Endothelial cell (in vitro differentiated cells): Measurements from ENCODE around the gene ZBTB43. TPM values are rescaled to one million over a fixed set of nuclear protein-coding genes. Genes with fewer than 3 reads are reported as not detected.
"Not testable (repeated sequence)": the region's sequence is repeated elsewhere in the genome, so short reads cannot be mapped to it uniquely, and the experiment has no call there.

Source experiments
- DNase-seq: peaks from one replicate; pipeline ENCODE4 v3.0.0; 2021; ENCODE audit warnings: low spot score
- H3K27ac Mint-ChIP-seq: one replicate; pipeline ENCODE4 v1.8.0; 2021; ENCODE audit warnings: mixed read lengths, inconsistent platforms; ENCODE audit not compliant: unreplicated experiment
- H3K27me3 Mint-ChIP-seq: one replicate; pipeline ENCODE4 v1.8.0; 2021; ENCODE audit warnings: mild to moderate bottlenecking, moderate library complexity, mixed read lengths, inconsistent platforms; ENCODE audit not compliant: unreplicated experiment
- H3K36me3 Mint-ChIP-seq: one replicate; pipeline ENCODE4 v1.8.0; 2021; ENCODE audit warnings: mild to moderate bottlenecking, low read depth, mixed read lengths, inconsistent platforms; ENCODE audit not compliant: unreplicated experiment
- H3K4me1 Mint-ChIP-seq: one replicate; pipeline ENCODE4 v1.8.0; 2021; ENCODE audit warnings: mild to moderate bottlenecking, mixed read lengths, inconsistent platforms; ENCODE audit not compliant: unreplicated experiment
- H3K4me3 Mint-ChIP-seq: one replicate; pipeline ENCODE4 v1.8.0; 2021; ENCODE audit warnings: mild to moderate bottlenecking, mixed read lengths, inconsistent platforms; ENCODE audit not compliant: unreplicated experiment
- H3K9me3 Mint-ChIP-seq: one replicate; pipeline ENCODE4 v1.8.0; 2021; ENCODE audit warnings: mixed read lengths, inconsistent platforms; ENCODE audit not compliant: unreplicated experiment
- total RNA-seq: library from RNA; stranded (reverse); fragmentation: NEBNext Ultra II Directional; extraction: Animal tissue kit (Norgen Biotek cat#: 25700); gene quantifications from one replicate; pipeline ENCODE4 v1.2.1, GENCODE V29; 2021; ENCODE audit not compliant: unreplicated experiment
- TF ChIP-seq, protein P1 (sequence below): fragments of 200-600 bp; sonication (generic); IDR thresholded peaks from one replicate; pipeline ENCODE4 v1.5.0; 2021; ENCODE audit warnings: antibody characterized with exemption; ENCODE audit not compliant: unreplicated experiment

Gene ZBTB43
- total RNA-seq, 1 donor from 2014 or later, result 16.7 TPM

DNA sequence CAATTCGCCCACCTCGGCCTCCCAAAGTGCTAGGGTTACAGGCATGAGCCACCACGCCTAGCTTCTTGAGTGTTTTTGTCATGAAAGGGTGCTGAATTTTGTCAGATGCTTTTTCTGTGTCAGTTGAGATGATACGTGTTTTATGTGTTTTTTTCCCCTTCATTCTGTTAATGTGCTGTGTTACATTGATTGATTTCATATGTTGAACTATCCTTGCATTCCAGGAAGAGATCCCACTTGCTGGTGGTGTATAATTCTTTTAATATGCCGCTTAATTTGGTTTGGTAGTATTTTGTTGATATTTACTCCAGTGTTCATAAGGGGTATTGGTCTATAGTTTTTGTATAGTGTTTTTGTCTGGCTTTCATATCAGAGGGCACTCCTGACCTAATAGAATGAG, 13.6 kb downstream of the ZBTB43 start:
- no peaks in the 10 kb centered on the region for H3K4me1 Mint-ChIP-seq
- H3K9me3 Mint-ChIP-seq, result peaks cover 5% of the 10 kb centered on the region
- no peak overlapping the region for H3K27ac Mint-ChIP-seq
- H3K27me3 Mint-ChIP-seq, result no peaks in the 10 kb centered on the region
- DNase-seq, result no peak
- peak overlapping the region; percentile 63 for H3K4me3 Mint-ChIP-seq
- TF ChIP-seq, protein P1, sequence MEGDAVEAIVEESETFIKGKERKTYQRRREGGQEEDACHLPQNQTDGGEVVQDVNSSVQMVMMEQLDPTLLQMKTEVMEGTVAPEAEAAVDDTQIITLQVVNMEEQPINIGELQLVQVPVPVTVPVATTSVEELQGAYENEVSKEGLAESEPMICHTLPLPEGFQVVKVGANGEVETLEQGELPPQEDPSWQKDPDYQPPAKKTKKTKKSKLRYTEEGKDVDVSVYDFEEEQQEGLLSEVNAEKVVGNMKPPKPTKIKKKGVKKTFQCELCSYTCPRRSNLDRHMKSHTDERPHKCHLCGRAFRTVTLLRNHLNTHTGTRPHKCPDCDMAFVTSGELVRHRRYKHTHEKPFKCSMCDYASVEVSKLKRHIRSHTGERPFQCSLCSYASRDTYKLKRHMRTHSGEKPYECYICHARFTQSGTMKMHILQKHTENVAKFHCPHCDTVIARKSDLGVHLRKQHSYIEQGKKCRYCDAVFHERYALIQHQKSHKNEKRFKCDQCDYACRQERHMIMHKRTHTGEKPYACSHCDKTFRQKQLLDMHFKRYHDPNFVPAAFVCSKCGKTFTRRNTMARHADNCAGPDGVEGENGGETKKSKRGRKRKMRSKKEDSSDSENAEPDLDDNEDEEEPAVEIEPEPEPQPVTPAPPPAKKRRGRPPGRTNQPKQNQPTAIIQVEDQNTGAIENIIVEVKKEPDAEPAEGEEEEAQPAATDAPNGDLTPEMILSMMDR, result no peak
- H3K36me3 Mint-ChIP-seq, result peaks cover 42% of the 10 kb centered on the region

DNA sequence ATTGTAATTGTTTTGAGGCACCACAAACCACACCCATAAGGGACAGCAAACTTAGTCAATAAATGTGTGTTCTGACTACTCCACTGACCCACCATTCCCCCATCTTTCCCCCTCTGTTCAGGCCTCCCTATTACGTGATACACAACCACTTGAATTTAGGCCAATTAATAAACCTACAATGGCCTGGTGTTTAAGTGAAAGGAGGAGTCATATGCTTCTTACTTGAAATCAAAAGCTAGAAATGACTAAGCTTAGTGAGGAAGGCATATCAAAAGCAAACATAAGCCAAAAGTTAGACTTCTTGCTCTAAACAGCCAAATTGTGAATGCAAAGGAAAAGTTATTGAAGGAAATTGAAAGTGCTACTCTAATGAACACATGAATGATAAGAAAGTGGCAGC, 14.6 kb downstream of the ZBTB43 start:
- Mint-ChIP-seq H3K27me3 (no peaks in the 10 kb centered on the region), H3K4me1 (no peaks in the 10 kb centered on the region), H3K9me3 (peaks cover 5% of the 10 kb centered on the region), H3K27ac (no peak overlapping the region), H3K36me3 (peaks cover 32% of the 10 kb centered on the region), H3K4me3 (peak overlapping the region; percentile 77)
- TF ChIP-seq, protein P1, result no peak
- DNase-seq, result no peak

DNA sequence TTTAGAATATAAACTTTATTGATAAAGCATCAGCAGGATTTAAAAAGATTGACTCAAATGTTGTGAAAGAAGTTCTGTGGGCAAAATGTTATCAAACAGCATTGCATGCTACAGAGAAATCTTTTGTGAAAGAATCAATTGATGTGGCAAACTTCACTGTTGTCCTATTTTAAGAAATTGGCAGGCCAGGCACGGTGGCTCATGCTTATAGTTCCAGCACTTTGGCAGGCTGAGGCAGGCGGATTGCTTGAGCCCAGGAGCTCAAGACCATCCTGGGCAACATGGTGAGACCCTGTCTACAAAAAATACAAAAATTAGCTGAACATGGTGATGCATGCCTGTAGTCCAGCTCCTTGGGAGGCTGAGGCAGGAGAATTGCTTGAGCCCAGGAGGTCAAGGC, 17.4 kb downstream of the ZBTB43 start:
- Mint-ChIP-seq H3K27ac (no peak overlapping the region), H3K27me3 (no peaks in the 10 kb centered on the region), H3K36me3 (peaks cover 27% of the 10 kb centered on the region), H3K4me3 (no peak overlapping the region), H3K9me3 (peaks cover 5% of the 10 kb centered on the region), H3K4me1 (no peaks in the 10 kb centered on the region)
- TF ChIP-seq, protein P1, result no peak
- no peak for DNase-seq

DNA sequence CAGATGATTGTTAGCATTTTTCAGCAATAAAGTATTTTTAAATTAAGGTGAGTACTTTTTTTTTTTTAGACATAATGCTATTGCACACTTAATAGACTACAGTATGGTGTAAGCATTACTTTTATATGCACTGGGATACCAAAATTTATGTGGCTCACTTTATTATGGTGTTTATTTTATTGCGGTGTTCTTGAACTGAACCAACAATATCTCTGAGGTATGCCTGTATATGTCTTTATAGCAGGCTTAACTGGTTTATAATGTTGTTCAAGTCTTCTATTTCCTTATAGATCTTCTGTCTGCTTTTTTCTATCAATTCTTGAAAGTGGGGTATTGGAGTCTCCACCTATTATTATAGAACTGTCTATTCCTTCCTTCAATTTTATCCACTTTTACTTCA, 18.0 kb downstream of the ZBTB43 start:
- H3K4me1 Mint-ChIP-seq, result no peaks in the 10 kb centered on the region
- TF ChIP-seq, protein P1, result no peak
- peaks cover 27% of the 10 kb centered on the region for H3K36me3 Mint-ChIP-seq
- DNase-seq, result no peak
- peaks cover 5% of the 10 kb centered on the region for H3K9me3 Mint-ChIP-seq
- H3K27me3 Mint-ChIP-seq, result no peaks in the 10 kb centered on the region
- no peak overlapping the region for H3K4me3 Mint-ChIP-seq
- H3K27ac Mint-ChIP-seq, result no peak overlapping the region

DNA sequence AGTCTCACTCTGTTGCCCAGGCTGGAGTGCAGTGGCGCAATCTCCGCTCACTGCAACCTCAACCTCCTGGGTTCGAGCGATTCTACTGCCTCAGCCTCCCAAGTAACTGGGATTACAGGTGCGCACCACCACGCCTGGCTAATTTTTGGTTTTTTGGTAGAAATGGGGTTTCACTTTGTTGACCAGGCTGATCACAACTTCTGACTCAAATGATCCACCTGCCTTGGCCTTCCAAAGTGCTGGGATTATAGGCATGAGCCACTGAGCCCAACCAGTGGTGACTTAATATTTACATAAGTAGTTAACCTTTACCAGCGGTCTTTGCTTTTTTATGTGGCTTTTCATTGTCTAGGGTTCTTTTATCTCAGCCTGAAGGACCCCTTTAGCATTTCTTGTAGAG, 19.2 kb downstream of the ZBTB43 start:
- H3K9me3 Mint-ChIP-seq, H3K27me3 Mint-ChIP-seq, H3K4me1 Mint-ChIP-seq, DNase-seq, H3K4me3 Mint-ChIP-seq, H3K27ac Mint-ChIP-seq: not testable (repeated sequence)
- peaks cover 18% of the 10 kb centered on the region for H3K36me3 Mint-ChIP-seq

DNA sequence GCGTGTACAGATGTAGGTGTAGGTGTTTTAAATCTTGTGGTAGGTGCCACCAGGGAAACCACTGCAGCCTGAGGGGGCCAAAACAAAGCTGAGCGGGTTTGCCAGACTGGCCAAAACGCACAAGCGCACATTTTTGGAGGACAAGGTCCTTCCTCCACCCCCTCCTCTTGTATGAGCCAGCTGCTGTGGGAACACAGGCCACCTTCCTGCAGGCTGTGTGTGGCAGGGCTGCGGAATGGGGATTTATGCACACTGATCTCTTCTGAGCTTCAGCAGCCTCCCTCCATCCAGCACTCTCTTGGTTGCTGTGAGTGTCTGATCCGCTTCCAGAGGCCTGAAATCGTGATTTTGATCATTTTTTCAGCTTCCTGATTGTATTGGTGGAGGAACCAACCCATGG, 22.4 kb downstream of the ZBTB43 start:
- Mint-ChIP-seq H3K4me1 (no peaks in the 10 kb centered on the region), H3K27ac (no peak overlapping the region), H3K36me3 (peaks cover 8% of the 10 kb centered on the region), H3K4me3 (no peak overlapping the region), H3K27me3 (no peaks in the 10 kb centered on the region), H3K9me3 (no peaks in the 10 kb centered on the region)
- DNase-seq, result no peak
- TF ChIP-seq, protein P1, result no peak
